Fibroblast of pulmonary artery (primary cell): Measurements from ENCODE around the gene SSUH2.

Experiments used
- DNase-seq: peaks from one replicate; pipeline ENCODE4 v3.0.0-alpha.2; 2010; ENCODE audit warnings: low read depth
- H3K4me3 ChIP-seq: replicated peaks from 2 replicates; pipeline ENCODE4 v1.5.1; 2011; ENCODE audit warnings: low read depth, mild to moderate bottlenecking, control low read depth, low read length, moderate library complexity
- CTCF ChIP-seq: IDR thresholded peaks from 2 replicates; pipeline ENCODE4 v1.5.1; 2011; ENCODE audit warnings: mild to moderate bottlenecking, control low read depth, low read length, inconsistent platforms; ENCODE audit errors: missing control alignments

Gene SSUH2

GRCh38 chr3:8606701-8607231 lies 37.8 kb downstream of the SSUH2 start:
- H3K4me3 ChIP-seq = no peak overlapping the region
- DNase-seq = no peak
- TF ChIP-seq CTCF = no peak

- no peak for DNase-seq
- H3K4me3 ChIP-seq = no peak overlapping the region
- TF ChIP-seq CTCF = no peak
These were observed 39.6 kb downstream of the SSUH2 start for GRCh38 chr3:8604988-8605387.

GRCh38 chr3:8604006-8604405 lies 40.6 kb downstream of the SSUH2 start:
- no peak overlapping the region for H3K4me3 ChIP-seq
- TF ChIP-seq CTCF = no peak
- no peak for DNase-seq

GRCh38 chr3:8603115-8603710 lies 41.4 kb downstream of the SSUH2 start:
- H3K4me3 ChIP-seq = no peak overlapping the region
- TF ChIP-seq CTCF = no peak
- no peak for DNase-seq

- TF ChIP-seq CTCF = no peak
These were observed 44.1 kb downstream of the SSUH2 start for GRCh38 chr3:8600457-8600856.

GRCh38 chr3:8599146-8599545 lies 45.5 kb downstream of the SSUH2 start:
- no peak for TF ChIP-seq CTCF
- H3K4me3 ChIP-seq = no peak overlapping the region
- DNase-seq = no peak

More at GRCh38 chr3:8600457-8600856, 44.1 kb downstream of the SSUH2 start:
- H3K4me3 ChIP-seq = no peak overlapping the region
- no peak for DNase-seq
